ENCODE results near the gene STAB1.

The STAB1 gene

DNA sequence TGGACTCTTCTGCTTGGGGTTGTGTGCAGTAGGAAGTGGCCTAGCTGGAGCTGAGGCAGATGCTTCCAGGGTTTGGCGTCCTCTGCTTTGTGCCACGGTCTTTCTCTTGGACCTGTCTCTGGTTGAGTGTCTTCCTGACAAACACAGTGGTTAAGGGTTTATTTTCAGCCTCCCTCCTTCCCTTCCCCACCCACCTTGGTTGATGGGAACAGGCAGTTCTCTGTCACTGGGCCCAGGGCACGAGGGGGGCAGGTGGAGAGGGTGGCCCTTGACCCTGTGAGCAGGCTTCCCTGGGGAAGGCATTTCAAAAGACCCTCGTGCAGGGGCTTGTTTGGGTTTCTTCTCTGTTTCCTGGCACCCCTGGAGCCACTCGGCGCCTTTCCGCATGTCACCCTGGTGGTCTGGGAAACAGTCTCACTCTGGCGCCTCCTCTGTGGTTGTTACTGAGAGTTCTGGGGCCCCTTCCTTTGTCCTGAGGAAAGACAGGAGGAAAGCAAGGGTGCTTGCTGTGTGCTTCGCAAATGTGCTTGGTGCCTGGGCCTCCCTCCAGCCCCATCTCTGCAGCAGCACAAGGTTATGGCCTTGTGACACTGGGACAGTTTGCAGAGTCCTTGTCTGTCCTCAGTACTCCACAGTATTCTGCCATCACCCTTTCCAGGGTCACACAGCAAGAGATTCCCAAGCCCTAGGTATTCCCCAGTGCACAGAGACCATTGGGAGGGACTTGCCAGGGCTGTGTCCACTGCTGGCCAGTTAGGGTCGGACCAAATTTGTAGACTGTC, 10.3 kb upstream of the STAB1 start:
- no peak for DNase-seq

DNA sequence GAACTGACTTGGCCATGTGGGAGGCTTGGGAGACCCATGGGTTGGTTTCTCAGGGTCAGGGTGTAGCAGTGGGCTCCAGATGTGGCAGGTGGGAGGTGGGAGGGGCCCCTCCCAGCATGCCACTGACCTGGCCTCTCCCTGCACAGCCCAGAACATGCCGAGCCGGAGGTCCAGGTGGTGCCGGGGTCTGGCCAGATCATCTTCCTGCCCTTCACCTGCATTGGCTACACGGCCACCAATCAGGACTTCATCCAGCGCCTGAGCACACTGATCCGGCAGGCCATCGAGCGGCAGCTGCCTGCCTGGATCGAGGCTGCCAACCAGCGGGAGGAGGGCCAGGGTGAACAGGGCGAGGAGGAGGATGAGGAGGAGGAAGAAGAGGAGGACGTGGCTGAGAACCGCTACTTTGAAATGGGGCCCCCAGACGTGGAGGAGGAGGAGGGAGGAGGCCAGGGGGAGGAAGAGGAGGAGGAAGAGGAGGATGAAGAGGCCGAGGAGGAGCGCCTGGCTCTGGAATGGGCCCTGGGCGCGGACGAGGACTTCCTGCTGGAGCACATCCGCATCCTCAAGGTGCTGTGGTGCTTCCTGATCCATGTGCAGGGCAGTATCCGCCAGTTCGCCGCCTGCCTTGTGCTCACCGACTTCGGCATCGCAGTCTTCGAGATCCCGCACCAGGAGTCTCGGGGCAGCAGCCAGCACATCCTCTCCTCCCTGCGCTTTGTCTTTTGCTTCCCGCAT, 7.9 kb upstream of the STAB1 start:
- no peak for DNase-seq

DNA sequence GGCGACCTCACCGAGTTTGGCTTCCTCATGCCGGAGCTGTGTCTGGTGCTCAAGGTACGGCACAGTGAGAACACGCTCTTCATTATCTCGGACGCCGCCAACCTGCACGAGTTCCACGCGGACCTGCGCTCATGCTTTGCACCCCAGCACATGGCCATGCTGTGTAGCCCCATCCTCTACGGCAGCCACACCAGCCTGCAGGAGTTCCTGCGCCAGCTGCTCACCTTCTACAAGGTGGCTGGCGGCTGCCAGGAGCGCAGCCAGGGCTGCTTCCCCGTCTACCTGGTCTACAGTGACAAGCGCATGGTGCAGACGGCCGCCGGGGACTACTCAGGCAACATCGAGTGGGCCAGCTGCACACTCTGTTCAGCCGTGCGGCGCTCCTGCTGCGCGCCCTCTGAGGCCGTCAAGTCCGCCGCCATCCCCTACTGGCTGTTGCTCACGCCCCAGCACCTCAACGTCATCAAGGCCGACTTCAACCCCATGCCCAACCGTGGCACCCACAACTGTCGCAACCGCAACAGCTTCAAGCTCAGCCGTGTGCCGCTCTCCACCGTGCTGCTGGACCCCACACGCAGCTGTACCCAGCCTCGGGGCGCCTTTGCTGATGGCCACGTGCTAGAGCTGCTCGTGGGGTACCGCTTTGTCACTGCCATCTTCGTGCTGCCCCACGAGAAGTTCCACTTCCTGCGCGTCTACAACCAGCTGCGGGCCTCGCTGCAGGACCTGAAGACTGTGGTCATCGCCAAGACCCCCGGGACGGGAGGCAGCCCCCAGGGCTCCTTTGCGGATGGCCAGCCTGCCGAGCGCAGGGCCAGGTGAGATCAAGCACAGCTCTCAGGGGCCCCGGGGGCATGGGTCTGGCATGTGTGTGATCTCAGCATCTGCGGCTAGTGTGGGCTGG, 7.1 kb upstream of the STAB1 start:
- no peak for DNase-seq

DNA sequence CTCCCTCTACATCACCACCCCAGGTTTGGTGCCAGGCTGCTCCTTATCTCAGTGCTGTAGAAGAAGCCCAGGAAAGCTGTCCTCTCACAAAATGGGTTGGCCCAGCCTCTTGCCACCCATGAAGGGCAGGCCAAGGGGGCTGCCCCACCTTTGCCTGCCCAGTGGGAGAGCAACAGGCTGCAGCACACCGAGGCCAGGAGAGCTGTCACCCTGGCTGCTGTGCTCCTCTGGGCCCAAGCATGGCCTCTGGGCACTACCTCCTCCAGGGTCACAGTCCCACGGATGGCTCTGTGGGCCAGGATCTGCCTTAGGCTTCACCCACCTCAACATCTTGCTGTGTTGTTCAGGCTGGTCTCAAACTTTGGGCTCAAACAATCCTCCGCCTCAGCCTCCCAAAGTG, 6.4 kb upstream of the STAB1 start:
- no peak for DNase-seq

DNA sequence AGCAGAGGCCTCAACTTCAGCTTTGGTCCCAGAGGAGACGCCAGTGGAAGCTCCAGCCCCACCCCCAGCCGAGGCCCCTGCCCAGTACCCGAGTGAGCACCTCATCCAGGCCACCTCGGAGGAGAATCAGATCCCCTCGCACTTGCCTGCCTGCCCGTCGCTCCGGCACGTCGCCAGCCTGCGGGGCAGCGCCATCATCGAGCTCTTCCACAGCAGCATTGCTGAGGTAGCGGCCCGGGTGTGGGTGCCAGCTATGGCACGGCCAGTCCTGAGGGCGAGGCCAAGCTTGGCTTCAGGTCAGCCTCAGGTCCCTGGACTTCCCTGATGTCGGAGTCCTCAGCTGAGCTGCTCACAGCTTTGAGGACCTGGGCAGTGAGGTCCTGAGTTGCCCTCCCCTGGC, 5.7 kb upstream of the STAB1 start:
- DNase-seq = no peak

DNA sequence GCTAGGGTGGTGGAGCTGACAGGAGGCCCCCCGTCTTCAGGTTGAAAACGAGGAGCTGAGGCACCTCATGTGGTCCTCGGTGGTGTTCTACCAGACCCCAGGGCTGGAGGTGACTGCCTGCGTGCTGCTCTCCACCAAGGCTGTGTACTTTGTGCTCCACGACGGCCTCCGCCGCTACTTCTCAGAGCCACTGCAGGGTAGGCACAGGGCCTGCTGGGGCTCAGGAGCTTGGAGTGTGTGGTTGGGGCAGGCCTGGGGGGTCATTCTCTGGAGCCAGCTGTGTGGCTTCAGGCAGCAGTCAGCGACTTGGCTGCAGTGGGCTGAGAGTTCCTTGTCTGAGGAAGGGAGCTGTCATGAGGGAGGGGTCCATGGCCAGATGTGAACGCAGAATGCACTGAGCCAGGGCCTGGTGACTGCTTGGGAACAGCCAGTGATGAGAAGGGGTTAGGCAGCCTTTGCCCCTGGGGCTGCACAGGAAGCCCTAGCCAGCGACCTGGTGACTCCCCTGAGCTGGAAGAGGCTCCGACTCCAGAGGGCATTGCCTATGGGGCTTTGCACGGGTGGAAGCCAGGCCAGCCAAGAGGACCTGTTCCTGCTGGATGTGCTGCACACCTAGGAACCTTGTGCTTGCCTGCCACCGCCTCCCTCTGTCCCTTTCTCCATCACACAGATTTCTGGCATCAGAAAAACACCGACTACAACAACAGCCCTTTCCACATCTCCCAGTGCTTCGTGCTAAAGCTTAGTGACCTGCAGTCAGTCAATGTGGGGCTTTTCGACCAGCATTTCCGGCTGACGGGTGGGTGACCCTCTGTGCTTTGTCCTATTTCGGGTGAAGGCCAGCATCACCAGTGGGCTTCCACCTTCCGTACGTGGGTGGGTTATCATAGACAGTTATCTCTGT, 4.9 kb upstream of the STAB1 start:
- DNase-seq = no peak

DNA sequence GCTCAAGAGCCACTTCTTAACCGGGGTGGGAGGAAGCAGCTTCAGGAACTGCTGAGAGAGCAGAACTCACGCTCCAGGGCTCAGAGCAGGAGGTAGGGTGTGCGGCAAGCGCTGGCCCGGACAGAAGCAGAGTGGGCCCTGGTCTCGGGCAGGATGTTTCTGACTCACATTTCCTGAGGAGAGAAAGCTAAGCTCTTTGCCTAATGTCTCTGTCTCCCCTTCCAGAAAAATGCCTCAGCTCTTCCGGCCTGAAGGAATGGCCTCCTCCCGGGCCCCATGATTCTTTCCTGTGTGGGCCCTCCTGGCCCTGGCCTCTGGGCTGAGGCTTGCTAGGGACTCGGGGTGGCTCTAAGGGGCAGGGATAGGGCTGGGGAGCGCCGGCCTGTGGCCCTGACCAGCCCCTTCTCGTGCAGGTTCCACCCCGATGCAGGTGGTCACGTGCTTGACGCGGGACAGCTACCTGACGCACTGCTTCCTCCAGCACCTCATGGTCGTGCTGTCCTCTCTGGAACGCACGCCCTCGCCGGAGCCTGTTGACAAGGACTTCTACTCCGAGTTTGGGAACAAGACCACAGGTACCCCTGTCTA, 4.1 kb upstream of the STAB1 start:
- no peak for DNase-seq

DNA sequence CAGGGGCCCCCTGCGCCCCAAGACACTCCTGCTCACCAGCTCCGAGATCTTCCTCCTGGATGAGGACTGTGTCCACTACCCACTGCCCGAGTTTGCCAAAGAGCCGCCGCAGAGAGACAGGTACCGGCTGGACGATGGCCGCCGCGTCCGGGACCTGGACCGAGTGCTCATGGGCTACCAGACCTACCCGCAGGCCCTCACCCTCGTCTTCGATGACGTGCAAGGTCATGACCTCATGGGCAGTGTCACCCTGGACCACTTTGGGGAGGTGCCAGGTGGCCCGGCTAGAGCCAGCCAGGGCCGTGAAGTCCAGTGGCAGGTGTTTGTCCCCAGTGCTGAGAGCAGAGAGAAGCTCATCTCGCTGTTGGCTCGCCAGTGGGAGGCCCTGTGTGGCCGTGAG, 3.1 kb upstream of the STAB1 start:
- DNase-seq = no peak

DNA sequence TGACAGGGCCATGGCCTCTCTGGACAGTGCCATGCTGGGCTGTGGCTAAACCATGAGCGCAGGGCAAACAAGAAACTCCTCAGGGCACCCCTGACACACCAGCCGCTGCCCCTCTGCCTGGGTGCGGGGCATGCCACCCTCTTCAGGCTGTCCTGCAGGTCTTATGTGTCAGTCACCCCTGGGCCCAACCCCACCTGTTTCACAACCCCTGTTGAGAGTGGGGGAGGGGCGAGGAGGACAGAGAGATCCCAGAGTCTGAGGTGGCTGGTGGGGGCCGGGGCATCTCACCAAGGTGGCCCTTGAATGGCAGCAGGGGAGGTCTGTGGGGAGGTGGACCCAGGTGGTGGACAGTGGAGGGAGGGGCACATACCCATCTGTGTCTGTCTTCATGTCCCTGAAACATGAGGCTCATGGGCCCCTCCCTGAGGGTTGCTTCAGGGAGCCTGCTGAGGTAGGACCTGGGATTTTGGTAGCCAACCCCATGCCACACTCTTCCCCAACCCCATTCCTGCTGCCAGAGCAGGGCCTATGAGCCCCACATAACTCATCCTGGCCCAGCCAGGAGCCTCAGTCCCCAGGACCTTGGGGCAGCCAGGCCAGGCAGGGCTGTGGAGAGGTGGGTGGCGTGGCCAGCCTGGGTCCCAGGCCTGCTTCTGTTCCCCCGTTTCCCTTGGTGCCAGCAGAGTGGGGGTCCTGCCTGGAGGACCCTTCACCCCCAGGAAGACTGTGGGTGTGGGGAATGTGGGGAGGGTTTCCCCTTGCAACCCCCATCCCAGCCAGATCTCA, 1.7 kb upstream of the STAB1 start:
- DNase-seq = no peak

DNA sequence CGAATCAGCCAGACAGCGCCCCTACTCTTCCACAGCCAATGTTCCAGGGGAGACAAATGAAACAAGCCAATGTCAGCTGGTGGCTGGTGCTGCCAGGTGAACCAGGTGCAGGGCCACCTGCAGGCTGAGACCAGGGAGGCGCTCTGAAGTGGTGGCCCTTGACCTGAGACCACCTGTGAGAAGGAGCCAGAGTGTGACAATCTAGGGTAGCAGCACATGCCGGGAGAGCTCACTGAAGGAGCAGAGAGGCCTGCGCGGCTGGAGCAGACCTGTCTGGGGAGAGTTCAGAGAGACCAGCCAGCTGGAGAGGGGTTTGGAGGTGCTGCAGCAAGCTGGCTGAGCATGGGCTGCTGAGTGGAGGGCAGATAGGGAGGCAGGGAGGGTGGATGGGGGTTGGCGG, 693 bp upstream of the STAB1 start:
- DNase-seq = no peak

DNA sequence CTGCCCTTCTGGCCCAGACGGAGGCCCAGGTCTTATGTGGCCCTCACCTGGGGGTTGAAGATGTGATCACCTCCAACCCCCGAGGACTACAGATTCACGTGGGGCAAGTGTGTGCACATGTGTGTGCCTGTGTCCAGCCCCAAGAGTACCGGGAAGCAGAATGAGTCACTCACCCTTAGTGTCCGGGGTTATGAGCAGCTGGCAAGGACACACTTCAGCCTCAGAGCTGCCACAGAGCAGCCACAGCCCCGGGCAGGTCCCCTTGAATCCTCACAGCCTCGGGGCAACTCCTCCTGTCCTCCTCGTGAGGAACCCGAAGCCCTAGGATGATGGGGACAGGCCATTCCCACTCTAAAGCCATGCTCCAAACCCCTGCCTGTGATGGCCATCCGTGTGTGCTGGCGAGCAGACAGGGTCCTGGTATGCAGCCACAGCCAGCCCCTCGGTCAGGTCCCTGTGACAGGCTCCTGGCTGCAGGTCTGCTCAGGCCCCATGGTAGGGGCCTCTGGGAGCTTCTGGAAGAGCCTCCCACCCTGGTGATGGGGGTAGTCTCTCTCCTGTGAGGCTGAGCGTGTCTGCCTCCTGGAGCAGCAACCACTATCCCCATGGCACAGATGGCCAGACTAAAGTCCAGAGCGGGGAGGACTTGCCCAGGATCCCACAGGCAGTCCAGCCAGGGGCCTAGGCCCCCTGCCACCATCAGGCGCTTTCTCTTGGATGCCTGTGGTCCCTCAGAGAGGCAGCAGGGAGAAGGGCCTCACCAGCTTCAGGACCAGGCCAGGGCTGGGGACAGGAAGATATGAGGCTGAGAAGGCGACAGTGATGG, 852 bp downstream of the STAB1 start:
- no peak for DNase-seq

DNA sequence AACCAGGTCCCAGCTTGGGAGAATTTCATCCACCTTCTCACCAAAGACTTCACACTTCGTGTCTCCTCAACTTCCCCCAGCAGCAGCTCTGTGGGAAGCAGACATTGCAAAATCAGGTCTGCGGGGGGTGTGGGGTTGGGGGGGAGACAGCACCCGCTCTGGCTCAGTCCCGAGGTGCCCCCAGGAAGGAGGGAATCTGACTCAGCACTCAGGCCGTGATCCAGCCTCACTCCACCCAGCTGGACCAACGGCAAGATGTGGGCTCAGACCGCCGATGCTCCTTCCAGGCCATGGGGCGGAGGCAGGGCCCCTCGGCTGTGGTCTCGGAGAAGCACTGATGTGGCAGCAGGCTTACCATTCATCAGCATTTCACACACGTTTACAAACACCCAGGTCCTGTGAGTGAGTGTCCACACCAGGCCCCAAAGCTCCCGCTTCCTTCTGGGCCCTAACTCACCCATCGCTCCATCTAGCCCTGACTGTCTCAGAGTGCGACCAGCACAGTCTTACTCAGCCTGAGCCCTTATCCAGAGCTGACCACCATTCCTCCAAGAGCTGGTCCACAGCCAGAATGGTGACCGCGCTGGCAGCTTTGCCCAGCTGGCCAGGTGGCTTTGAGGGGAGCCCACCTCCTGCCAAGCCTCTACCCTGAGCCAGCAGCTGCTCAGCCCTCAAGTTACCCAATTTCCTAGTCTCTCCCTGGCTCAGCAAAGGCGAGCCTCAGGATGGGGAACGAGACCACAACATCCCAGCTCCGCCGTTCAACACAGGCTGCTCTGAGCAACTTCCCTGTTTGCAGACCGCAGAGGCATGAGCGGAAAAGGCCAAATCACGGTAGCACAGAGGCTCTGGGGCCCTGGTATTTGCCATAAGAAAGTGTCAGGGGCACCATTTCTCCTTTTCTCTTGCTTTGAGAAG, 3.3 kb downstream of the STAB1 start:
- peak; percentile 83 for DNase-seq

DNA sequence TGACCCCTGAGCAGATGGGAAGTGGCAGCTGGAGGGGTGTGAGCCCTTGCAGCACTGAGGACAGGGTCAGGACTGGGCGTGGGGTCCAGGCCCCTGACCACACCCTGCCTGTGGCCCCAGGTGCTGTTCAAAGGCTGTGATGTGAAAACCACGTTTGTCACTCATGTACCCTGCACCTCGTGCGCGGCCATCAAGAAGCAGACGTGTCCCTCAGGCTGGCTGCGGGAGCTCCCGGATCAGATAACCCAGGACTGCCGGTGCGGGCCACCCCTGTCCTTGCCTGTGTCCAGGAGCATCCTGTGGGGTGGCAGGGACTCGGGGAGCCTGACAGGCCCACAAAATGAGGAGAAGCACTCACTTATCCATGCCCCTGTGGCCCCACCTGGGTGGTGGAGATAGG, 5.9 kb downstream of the STAB1 start:
- DNase-seq = no peak

DNA sequence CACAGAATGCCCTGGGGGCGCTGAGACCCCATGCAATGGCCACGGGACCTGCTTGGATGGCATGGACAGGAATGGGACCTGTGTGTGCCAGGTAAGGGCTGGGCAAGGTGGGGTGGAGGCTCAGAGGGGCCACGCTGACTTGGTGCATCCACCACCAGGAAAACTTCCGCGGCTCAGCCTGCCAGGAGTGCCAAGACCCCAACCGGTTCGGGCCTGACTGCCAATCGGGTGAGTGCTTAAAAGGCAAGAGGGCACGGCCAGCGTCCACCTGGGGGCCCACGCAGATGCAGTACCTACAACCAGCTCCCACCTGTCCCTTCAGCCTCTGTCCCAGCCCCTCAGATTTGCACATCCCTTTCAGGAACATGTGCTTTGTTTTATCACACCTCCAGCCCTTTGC, 6.9 kb downstream of the STAB1 start:
- no peak for DNase-seq

DNA sequence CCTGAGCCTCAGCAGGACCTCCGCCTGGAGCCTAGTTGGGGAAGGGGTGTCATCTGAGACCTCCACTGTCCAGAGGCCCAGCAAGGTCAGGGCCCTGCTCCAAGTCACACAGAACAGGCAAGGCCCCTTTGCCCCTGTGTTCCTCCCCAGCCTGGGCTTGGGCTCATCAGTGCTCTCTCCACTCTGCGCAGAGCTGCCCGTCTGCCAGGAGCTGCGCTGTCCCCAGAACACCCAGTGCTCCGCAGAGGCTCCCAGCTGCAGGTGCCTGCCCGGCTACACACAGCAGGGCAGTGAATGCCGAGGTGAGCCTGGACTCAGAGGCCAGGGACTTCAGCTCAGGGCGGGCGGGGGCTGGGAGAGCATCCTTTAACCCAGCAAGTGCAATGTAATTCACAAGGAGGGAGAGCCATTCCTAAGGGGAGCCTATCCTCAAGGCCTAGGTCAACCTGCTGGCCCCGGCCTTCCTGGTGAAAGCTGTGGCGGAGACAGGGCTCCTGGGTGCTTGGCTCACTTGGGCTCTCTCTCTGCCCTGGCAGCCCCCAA, 7.7 kb downstream of the STAB1 start:
- DNase-seq = no peak

DNA sequence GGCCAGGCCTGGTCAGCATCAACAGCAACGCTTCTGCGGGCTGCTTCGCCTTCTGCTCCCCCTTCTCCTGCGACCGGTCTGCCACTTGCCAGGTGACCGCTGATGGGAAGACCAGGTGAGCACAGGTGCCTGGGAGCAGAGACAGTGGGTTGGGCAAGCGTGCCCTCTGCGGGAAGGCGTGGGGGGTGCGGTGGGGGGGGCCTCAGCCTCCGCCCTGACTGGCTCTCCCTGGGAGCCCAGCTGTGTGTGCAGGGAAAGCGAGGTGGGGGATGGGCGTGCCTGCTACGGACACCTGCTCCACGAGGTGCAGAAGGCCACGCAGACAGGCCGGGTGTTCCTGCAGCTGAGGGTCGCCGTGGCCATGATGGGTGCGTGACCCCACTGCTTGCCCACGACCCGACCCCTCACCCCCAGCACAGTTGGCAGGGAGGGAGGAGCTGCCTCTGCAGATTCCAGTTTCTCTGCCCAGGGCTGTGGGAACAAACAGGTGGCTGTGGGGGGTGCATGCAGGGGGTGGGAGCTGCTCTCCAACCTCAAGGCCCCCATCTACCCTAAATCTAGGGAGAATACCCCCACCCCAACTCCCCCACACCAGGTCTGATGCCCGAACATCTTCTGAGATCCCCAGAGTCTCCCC, 8.8 kb downstream of the STAB1 start:
- no peak for DNase-seq

DNA sequence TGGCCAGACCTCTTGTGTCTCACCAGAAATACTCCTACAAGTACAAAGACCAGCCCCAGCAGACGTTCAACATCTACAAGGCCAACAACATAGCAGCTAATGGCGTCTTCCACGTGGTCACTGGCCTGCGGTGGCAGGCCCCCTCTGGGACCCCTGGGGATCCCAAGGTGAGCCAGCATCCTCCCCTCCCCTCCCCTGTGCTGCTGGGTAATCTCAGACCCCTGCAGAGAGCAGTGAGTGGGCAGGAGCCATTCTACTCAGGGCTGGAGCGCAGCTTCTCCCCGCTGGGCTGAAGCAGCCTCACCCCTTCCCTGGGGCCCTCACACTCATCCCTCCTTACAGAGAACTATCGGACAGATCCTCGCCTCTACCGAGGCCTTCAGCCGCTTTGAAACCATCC, 9.8 kb downstream of the STAB1 start:
- no peak for DNase-seq

DNA sequence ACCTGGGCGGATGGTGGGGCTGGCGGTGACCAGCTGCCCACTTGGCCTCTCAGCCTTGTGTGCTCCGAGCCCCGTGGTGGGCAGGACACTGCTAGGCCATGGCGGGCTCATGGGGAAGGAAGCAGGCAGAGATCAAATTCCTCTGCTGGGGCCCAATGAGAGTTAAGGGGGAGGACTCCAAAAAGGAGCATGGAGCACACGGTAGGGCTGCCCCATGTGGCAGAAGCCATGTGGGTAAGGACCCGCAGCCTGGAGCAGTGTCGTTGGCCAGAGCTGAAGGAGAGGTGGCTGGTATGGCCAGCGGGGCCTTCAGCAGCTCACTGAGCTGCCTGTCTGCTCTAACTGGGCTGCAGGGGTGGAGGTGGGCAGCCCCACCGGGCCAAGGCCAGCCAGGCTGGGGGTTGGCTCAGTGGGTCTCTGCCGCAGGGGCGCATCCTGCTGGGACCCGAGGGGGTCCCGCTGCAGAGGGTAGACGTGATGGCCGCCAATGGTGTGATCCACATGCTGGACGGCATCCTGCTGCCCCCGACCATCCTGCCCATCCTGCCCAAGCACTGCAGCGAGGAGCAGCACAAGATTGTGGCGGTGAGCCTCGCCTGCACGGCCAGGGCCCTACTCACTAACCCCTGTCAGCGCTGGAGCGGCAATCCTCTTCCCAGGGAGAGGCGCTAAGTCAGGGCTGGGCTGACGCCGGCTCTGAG, 11.3 kb downstream of the STAB1 start:
- DNase-seq = no peak
